Thoracic aorta (tissue), 2 donors: ENCODE measurements around the gene VWDE. TPM values are rescaled to one million over a fixed set of nuclear protein-coding genes. Genes with fewer than 3 reads are reported as not detected.

Experiments
- ATAC-seq: fragments of 150-250 bp; one replicate; pipeline ENCODE4 v1.8.0; 2017; ENCODE audit warnings: low read depth; ENCODE audit not compliant: insufficient number of reproducible peaks, low FRiP score
- DNase-seq: peaks from one replicate; pipeline ENCODE4 v3.0.0-alpha.2; 2020; ENCODE audit warnings: low spot score
- H3K27ac ChIP-seq, 2 donors: fragments of 200-600 bp; sonication (generic); 1 replicate in 1 of 2; 2 replicates in 1 of 2; pipeline ENCODE4 v1.5.1; 2016; ENCODE audit warnings: mild to moderate bottlenecking in 2 of 2, moderate library complexity in 2 of 2
- H3K27me3 ChIP-seq: fragments of 200-600 bp; sonication (generic); replicated peaks from 2 replicates; pipeline ENCODE4 v1.6.0; 2016; ENCODE audit warnings: mild to moderate bottlenecking; ENCODE audit not compliant: insufficient read depth
- H3K36me3 ChIP-seq: fragments of 200-600 bp; sonication (generic); one replicate; pipeline ENCODE4 v1.5.1; 2016
- H3K4me1 ChIP-seq, 2 donors: fragments of 200-600 bp; sonication (generic); 1 replicate in 1 of 2; 2 replicates in 1 of 2; pipeline versions ENCODE4 v1.5.1 to v1.6.0; 2016; ENCODE audit warnings: low read depth in 2 of 2, mild to moderate bottlenecking in 1 of 2; ENCODE audit not compliant: control insufficient read depth in 1 of 2
- H3K4me3 ChIP-seq: fragments of 200-600 bp; sonication (generic); 2 replicates; pipeline ENCODE4 v1.5.1; 2016; ENCODE audit warnings: mild to moderate bottlenecking
- H3K9me3 ChIP-seq: fragments of 200-600 bp; sonication (generic); 2 replicates; pipeline ENCODE4 v1.5.1; 2016
- CTCF ChIP-seq: fragments of 200-600 bp; sonication (generic); IDR thresholded peaks from one replicate; pipeline ENCODE4 v1.5.1; 2019; ENCODE audit warnings: antibody characterized with exemption
- total RNA-seq, 2 donors: library from RNA; depleted of rRNA; stranded (reverse); fragments of >200 nt; gene quantifications; one replicate each; pipeline versions ENCODE4 v1.1.0 to v1.2.3, GENCODE V29; 2016

The VWDE gene
- total RNA-seq, 2 donors from 2014 or later: 0.14 TPM; not detected in 1

DNA sequence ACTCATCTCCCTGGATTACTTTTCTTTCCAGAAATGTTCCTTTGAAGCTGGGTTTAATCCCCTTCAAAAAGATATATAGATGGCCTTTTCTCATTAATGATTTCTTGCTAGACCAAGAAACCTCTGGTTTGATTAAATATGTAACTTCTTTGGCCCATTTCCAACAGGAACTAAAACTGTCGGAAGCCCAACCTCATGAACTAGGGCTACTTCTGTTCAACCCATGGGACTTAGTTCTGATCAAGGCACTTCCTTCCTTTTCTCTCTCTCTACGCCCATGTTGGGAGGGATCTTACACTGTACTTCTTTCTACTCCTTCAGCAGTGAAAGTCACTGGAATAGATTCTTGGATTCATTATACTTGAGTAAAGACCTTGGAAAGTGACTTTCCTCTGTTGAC is 109.0 kb downstream of the VWDE start:
- no peaks in the 10 kb centered on the region for H3K9me3 ChIP-seq
- DNase-seq (no peak), ATAC-seq (no peak)
- H3K36me3 ChIP-seq: no peaks in the 10 kb centered on the region
- TF ChIP-seq CTCF: no peak
- H3K27me3 ChIP-seq: no peaks in the 10 kb centered on the region
- no peak overlapping the region for H3K27ac ChIP-seq
- H3K4me3 ChIP-seq: no peak overlapping the region
- no peaks in the 10 kb centered on the region for H3K4me1 ChIP-seq

DNA sequence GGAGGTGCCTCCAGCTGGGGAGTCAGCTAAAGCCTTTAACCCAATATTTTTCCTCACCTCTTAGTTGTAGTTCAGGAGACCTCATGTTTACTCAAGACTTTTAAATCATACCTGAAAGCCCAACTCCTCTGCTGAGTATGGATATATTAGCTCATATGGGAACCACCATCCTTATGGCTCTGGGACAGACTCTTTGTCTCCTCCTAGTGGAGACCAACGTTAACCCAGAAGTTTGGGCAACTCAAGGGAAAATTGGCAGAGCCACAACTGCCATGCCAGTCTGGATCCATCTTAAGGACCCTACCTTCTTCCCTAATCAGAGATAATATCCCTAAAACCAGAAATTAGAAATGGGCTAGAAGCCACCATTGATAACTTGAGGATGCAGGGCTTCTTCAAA is 111.8 kb downstream of the VWDE start:
- ATAC-seq: no peak
- TF ChIP-seq CTCF: no peak
- H3K27ac ChIP-seq: no peak overlapping the region
- H3K27me3 ChIP-seq: no peaks in the 10 kb centered on the region
- no peaks in the 10 kb centered on the region for H3K36me3 ChIP-seq
- no peak overlapping the region for H3K4me3 ChIP-seq
- no peaks in the 10 kb centered on the region for H3K4me1 ChIP-seq
- no peaks in the 10 kb centered on the region for H3K9me3 ChIP-seq
- DNase-seq: no peak

- no peaks in the 10 kb centered on the region for H3K4me1 ChIP-seq
Observed at GRCh38 chr7:12290761-12291160, 112.9 kb downstream of the VWDE start.

GRCh38 chr7:12289996-12290395 is 113.7 kb downstream of the VWDE start:
- Histone ChIP-seq H3K36me3 (no peaks in the 10 kb centered on the region), H3K9me3 (no peaks in the 10 kb centered on the region), H3K27ac (no peak overlapping the region), H3K4me1 (no peaks in the 10 kb centered on the region), H3K27me3 (no peaks in the 10 kb centered on the region), H3K4me3 (no peak overlapping the region)
- no peak for TF ChIP-seq CTCF
- DNase-seq: no peak
- no peak for ATAC-seq

More at GRCh38 chr7:12290761-12291160, 112.9 kb downstream of the VWDE start:
- DNase-seq (no peak), ATAC-seq (no peak)
- Histone ChIP-seq H3K27ac (no peak overlapping the region), H3K36me3 (no peaks in the 10 kb centered on the region), H3K27me3 (no peaks in the 10 kb centered on the region), H3K4me3 (no peak overlapping the region), H3K9me3 (no peaks in the 10 kb centered on the region)
- no peak for TF ChIP-seq CTCF

DNA sequence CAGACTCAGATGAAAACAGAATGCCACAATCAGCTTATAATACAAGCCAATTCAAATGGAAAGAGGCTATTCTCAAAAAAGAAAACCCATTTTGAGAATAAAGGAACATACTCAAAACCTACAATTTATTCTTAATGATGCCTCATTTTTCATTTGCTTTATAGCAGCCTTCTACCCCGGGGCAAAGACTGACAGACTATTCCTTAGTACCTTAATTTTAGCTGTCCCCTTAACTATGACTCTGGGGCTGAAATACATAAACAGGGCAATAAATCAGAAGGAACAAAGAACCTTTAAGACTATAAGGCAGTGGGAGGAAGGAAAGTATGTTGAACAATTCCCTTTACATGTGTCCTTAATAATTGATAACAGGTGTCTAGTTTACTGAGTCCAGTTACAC is 115.8 kb downstream of the VWDE start:
- H3K27ac ChIP-seq: no peak overlapping the region
- TF ChIP-seq CTCF: no peak
- ATAC-seq: no peak
- H3K27me3 ChIP-seq: no peaks in the 10 kb centered on the region
- H3K4me3 ChIP-seq: no peak overlapping the region
- no peaks in the 10 kb centered on the region for H3K36me3 ChIP-seq
- no peaks in the 10 kb centered on the region for H3K4me1 ChIP-seq
- no peak for DNase-seq
- H3K9me3 ChIP-seq: no peaks in the 10 kb centered on the region
